Measurements from ENCODE around the gene KLRB1.
"Not testable (repeated sequence)": the region's sequence is repeated elsewhere in the genome, so short reads cannot be mapped to it uniquely, and the experiment has no call there.

Gene KLRB1

GRCh38 chr12:9607716-9608115 lies at the start of gene KLRB1:
Gene KLRB1, minus strand, starts transcription at chr12:9607916. Its CDS starts 77 bp downstream, at chr12:9607839.
- DNase-seq (ENCODE audit: low read depth) = no peak

- DNase-seq (ENCODE audit: low read depth) = no peak
These were observed 43.6 kb upstream of the KLRB1 start for GRCh38 chr12:9651265-9651729.

- DNase-seq (ENCODE audit: low read depth) = no peak
These were observed 42.4 kb upstream of the KLRB1 start for GRCh38 chr12:9650151-9650576.

GRCh38 chr12:9649532-9649940 lies 41.8 kb upstream of the KLRB1 start:
- no peak for DNase-seq (ENCODE audit: low read depth)

GRCh38 chr12:9648701-9649531 lies 41.2 kb upstream of the KLRB1 start:
- no peak for DNase-seq (ENCODE audit: low read depth)

GRCh38 chr12:9647825-9648700 lies 40.3 kb upstream of the KLRB1 start:
- no peak for DNase-seq (ENCODE audit: low read depth)

GRCh38 chr12:9646794-9647781 lies 39.4 kb upstream of the KLRB1 start:
- DNase-seq (ENCODE audit: low read depth) = no peak

- not testable (repeated sequence) for DNase-seq (ENCODE audit: low read depth)
These were observed 37.4 kb upstream of the KLRB1 start for GRCh38 chr12:9644985-9645551.

- no peak for DNase-seq (ENCODE audit: low read depth)
These were observed 35.5 kb upstream of the KLRB1 start for GRCh38 chr12:9643266-9643660.

- DNase-seq (ENCODE audit: low read depth) = no peak
These were observed 35.0 kb upstream of the KLRB1 start for GRCh38 chr12:9642606-9643265.

GRCh38 chr12:9640024-9640423 lies 32.3 kb upstream of the KLRB1 start:
- DNase-seq (ENCODE audit: low read depth) = no peak

- DNase-seq (ENCODE audit: low read depth) = no peak
These were observed 29.1 kb upstream of the KLRB1 start for GRCh38 chr12:9636851-9637206.

GRCh38 chr12:9636150-9636850 lies 28.6 kb upstream of the KLRB1 start:
- no peak for DNase-seq (ENCODE audit: low read depth)

- no peak for DNase-seq (ENCODE audit: low read depth)
These were observed 27.4 kb upstream of the KLRB1 start for GRCh38 chr12:9634969-9635754.

GRCh38 chr12:9634177-9634803 lies 26.6 kb upstream of the KLRB1 start:
- DNase-seq (ENCODE audit: low read depth) = no peak

- no peak for DNase-seq (ENCODE audit: low read depth)
These were observed 25.1 kb upstream of the KLRB1 start for GRCh38 chr12:9632766-9633165.

- no peak for DNase-seq (ENCODE audit: low read depth)
These were observed 19.1 kb upstream of the KLRB1 start for GRCh38 chr12:9626821-9627220.

- DNase-seq (ENCODE audit: low read depth) = no peak
These were observed 18.6 kb upstream of the KLRB1 start for GRCh38 chr12:9626291-9626690.

- DNase-seq (ENCODE audit: low read depth) = no peak
These were observed 17.3 kb upstream of the KLRB1 start for GRCh38 chr12:9625019-9625418.
